ENCODE results near the gene ARMC8.

Gene ARMC8

GRCh38 chr3:138297059-138297607, 110.0 kb downstream of the ARMC8 start:
- Histone ChIP-seq H3K27ac (no peak overlapping the region), H3K4me3 (no peak overlapping the region)
- DNase-seq (ENCODE audit: low spot score), result no peak
- TF ChIP-seq CTCF (IDR thresholded peaks at IDR 0.05), result no peak

GRCh38 chr3:138297876-138298275, 110.8 kb downstream of the ARMC8 start:
- no peak for DNase-seq (ENCODE audit: low spot score)
- Histone ChIP-seq H3K4me3 (no peak overlapping the region), H3K27ac (no peak overlapping the region)
- TF ChIP-seq CTCF (IDR thresholded peaks at IDR 0.05), result no peak

- Histone ChIP-seq H3K27ac (no peak overlapping the region), H3K4me3 (no peak overlapping the region)
- TF ChIP-seq CTCF (IDR thresholded peaks at IDR 0.05), result no peak
- DNase-seq (ENCODE audit: low spot score), result no peak
These were observed 113.5 kb downstream of the ARMC8 start for GRCh38 chr3:138300647-138301046.

GRCh38 chr3:138303474-138303873, 116.4 kb downstream of the ARMC8 start:
- Histone ChIP-seq H3K4me3 (no peak overlapping the region), H3K27ac (no peak overlapping the region)
- TF ChIP-seq CTCF (IDR thresholded peaks at IDR 0.05), result no peak
- no peak for DNase-seq (ENCODE audit: low spot score)

GRCh38 chr3:138307899-138308298, 120.8 kb downstream of the ARMC8 start:
- Histone ChIP-seq H3K27ac (no peak overlapping the region), H3K4me3 (no peak overlapping the region)
- DNase-seq (ENCODE audit: low spot score), result no peak
- no peak for TF ChIP-seq CTCF (IDR thresholded peaks at IDR 0.05)

GRCh38 chr3:138308783-138309182, 121.7 kb downstream of the ARMC8 start:
- Histone ChIP-seq H3K4me3 (no peak overlapping the region), H3K27ac (no peak overlapping the region)
- TF ChIP-seq CTCF (IDR thresholded peaks at IDR 0.05), result no peak
- no peak for DNase-seq (ENCODE audit: low spot score)

- TF ChIP-seq CTCF (IDR thresholded peaks at IDR 0.05), result no peak
- Histone ChIP-seq H3K4me3 (no peak overlapping the region), H3K27ac (no peak overlapping the region)
- no peak for DNase-seq (ENCODE audit: low spot score)
These were observed 123.4 kb downstream of the ARMC8 start for GRCh38 chr3:138310494-138310893.

Data from coronary artery (tissue), 2 donors.